ENCODE data around the gene PHACTR3.

- TF ChIP-seq, protein P1, sequence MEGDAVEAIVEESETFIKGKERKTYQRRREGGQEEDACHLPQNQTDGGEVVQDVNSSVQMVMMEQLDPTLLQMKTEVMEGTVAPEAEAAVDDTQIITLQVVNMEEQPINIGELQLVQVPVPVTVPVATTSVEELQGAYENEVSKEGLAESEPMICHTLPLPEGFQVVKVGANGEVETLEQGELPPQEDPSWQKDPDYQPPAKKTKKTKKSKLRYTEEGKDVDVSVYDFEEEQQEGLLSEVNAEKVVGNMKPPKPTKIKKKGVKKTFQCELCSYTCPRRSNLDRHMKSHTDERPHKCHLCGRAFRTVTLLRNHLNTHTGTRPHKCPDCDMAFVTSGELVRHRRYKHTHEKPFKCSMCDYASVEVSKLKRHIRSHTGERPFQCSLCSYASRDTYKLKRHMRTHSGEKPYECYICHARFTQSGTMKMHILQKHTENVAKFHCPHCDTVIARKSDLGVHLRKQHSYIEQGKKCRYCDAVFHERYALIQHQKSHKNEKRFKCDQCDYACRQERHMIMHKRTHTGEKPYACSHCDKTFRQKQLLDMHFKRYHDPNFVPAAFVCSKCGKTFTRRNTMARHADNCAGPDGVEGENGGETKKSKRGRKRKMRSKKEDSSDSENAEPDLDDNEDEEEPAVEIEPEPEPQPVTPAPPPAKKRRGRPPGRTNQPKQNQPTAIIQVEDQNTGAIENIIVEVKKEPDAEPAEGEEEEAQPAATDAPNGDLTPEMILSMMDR (IDR thresholded peaks at IDR 0.05 in 8 of 11, conservative IDR thresholded peaks at IDR 0.05 in 3 of 11) = no peak
- TF ChIP-seq POLR2AphosphoS5 (IDR thresholded peaks at IDR 0.05) = no peak
- no peak for TF ChIP-seq POLR2A (IDR thresholded peaks at IDR 0.05)
Measured at GRCh38 chr20:59589086-59589684, 15.2 kb upstream of the PHACTR3 start.

Data from spleen (tissue), 7 donors.